Mesothelial cell of epicardium (in vitro differentiated cells): ENCODE measurements around the gene TGOLN2. TPM values are rescaled to one million over a fixed set of nuclear protein-coding genes. Genes with fewer than 3 reads are reported as not detected.
"Not testable (repeated sequence)": the region's sequence is repeated elsewhere in the genome, so short reads cannot be mapped to it uniquely, and the experiment has no call there.

Experiments used
- DNase-seq, 2 experiments: peaks; one replicate each; pipeline ENCODE4 v3.0.0; 2021; ENCODE audit warnings: low spot score in 2 of 2; ENCODE audit not compliant: unreplicated experiment in 2 of 2
- H3K27ac Mint-ChIP-seq: 2 replicates; pipeline ENCODE4 v1.8.0; 2021; ENCODE audit warnings: mixed read lengths
- H3K27me3 Mint-ChIP-seq: 2 replicates; pipeline ENCODE4 v1.8.0; 2021; ENCODE audit warnings: low read depth, mixed read lengths
- H3K36me3 Mint-ChIP-seq: 2 replicates; pipeline ENCODE4 v1.8.0; 2021; ENCODE audit warnings: mixed read lengths
- H3K4me1 Mint-ChIP-seq: 2 replicates; pipeline ENCODE4 v1.8.0; 2021; ENCODE audit warnings: mixed read lengths
- H3K4me3 Mint-ChIP-seq: 2 replicates; pipeline ENCODE4 v1.8.0; 2021; ENCODE audit warnings: mild to moderate bottlenecking, moderate library complexity, mixed read lengths
- H3K9me3 Mint-ChIP-seq: 2 replicates; pipeline ENCODE4 v1.8.0; 2021; ENCODE audit warnings: mixed read lengths
- total RNA-seq: library from RNA; stranded (reverse); gene quantifications from 3 replicates; pipeline ENCODE4 v1.2.1, GENCODE V29; 2021
- TF ChIP-seq, protein P1 (sequence below): fragments of 200-600 bp; sonication (generic); IDR thresholded peaks from one replicate; pipeline ENCODE4 v1.5.0; 2021; ENCODE audit warnings: antibody characterized with exemption; ENCODE audit not compliant: unreplicated experiment

TGOLN2 gene
- total RNA-seq, 1 donor from 2014 or later = 59.2 TPM

GRCh38 chr2:85355073-85355410 lies 27.3 kb upstream of the TGOLN2 start:
- peak overlapping the region; percentile 98 for H3K4me3 Mint-ChIP-seq
- H3K27me3 Mint-ChIP-seq = no peaks in the 10 kb centered on the region
- TF ChIP-seq, protein P1, sequence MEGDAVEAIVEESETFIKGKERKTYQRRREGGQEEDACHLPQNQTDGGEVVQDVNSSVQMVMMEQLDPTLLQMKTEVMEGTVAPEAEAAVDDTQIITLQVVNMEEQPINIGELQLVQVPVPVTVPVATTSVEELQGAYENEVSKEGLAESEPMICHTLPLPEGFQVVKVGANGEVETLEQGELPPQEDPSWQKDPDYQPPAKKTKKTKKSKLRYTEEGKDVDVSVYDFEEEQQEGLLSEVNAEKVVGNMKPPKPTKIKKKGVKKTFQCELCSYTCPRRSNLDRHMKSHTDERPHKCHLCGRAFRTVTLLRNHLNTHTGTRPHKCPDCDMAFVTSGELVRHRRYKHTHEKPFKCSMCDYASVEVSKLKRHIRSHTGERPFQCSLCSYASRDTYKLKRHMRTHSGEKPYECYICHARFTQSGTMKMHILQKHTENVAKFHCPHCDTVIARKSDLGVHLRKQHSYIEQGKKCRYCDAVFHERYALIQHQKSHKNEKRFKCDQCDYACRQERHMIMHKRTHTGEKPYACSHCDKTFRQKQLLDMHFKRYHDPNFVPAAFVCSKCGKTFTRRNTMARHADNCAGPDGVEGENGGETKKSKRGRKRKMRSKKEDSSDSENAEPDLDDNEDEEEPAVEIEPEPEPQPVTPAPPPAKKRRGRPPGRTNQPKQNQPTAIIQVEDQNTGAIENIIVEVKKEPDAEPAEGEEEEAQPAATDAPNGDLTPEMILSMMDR = no peak
- peaks cover 17% of the 10 kb centered on the region for H3K36me3 Mint-ChIP-seq
- DNase-seq = no peak
- H3K9me3 Mint-ChIP-seq = no peaks in the 10 kb centered on the region
- H3K27ac Mint-ChIP-seq = peak overlapping the region; percentile 99
- H3K4me1 Mint-ChIP-seq = peaks cover 24% of the 10 kb centered on the region

DNA sequence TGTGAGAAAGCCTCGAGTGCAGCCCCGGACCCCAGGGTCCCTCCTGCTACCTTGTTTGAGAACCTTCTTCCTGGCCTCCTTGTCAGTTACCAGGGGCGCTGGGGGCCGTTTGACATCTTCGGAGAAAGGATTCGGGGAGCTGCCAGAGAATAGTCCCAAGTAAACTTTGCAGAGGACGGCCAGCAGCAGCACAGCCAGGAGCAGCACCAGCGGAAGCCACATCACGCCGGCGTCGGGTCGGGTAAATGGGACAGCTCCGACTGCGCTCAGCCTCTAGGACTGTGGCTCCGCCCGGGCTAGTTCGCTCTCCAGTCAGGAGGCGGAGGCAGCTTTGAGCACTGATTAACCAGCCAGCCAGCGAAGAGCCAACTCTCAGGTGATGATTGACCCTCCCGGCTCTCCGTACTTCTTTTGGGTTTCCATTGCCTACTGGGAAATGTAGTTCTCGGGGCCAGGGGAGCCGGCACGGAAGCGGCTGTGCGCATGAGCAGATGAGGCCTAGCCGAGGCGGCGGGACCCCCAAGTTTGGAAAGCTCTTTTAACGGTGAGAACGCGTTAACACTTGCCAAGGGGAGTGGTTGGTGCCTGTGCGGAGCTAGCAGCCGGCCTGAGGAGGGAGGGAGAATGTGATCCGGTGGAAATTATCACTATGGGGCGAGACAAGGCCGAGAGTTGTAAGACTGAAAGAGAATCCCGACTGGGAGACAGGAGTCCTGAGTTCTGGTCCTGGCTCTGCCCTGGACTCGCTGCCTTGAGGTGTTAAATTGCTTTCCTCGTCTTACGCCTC lies 26.7 kb upstream of the TGOLN2 start, which contains the start of the genes ELMOD3 and RETSAT:
TSS of gene ELMOD3 (plus strand) at position 484 of the 787 bp plus-strand sequence. CDS start 2,430 bp downstream, outside the sequence.
TSS of gene RETSAT (minus strand) at position 243 of the 787 bp plus-strand sequence. CDS start at position 222, 21 bp downstream.
- peaks cover 24% of the 10 kb centered on the region for H3K4me1 Mint-ChIP-seq
- H3K27ac Mint-ChIP-seq = peak within 1 kb of the TSS; percentile 99
- TF ChIP-seq, protein P1 = no peak
- peaks cover 21% of the 10 kb centered on the region for H3K36me3 Mint-ChIP-seq
- H3K9me3 Mint-ChIP-seq = no peaks in the 10 kb centered on the region
- no peaks in the 10 kb centered on the region for H3K27me3 Mint-ChIP-seq
- DNase-seq = peak; percentile 95 to 97
- H3K4me3 Mint-ChIP-seq = peak within 1 kb of the TSS; percentile 98

DNA sequence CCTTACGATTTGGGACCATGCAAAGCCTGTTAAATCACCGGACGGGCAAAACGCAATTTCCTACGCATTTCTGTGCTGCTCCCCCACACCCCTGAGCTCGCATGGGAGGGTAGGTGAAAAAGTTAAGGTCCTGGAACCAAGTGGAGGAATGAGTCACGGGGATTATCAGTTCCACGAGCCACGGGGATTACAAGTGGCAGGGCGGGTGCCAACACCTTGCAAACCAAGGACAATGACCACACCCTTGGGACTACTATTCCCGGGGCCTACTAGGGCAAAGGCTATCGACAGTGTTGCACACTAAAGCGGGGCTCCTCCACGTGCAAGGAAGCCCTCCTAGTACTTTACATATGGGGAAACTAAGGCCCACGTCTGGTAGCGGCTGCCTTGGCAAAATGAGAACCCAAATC lies 26.1 kb upstream of the TGOLN2 start:
- peak in 1 of 2 experiments; percentile 41 for DNase-seq

DNA sequence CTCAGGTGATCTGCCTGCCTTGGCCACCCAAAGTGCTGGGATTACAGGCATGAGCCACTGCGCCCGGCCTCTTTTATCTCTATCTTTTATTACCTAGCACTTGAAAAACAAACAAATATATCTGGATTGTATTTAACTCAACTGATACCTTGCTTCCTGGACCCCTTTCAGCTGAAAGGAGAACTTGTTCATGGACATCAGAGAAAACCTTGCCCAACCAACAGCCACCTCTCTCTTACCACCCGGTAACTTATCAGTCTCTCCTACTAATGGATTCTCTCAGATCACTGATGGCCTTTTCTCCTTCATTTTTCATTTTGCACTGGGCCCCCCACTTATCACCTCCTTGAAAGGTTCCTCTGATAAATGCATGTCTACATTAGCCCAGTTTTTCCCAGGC lies 19.8 kb upstream of the TGOLN2 start:
- Mint-ChIP-seq H3K27me3 (no peaks in the 10 kb centered on the region), H3K4me1 (peaks cover under 1% of the 10 kb centered on the region), H3K27ac (no peak overlapping the region), H3K4me3 (no peak overlapping the region), H3K36me3 (peaks cover 32% of the 10 kb centered on the region), H3K9me3 (no peaks in the 10 kb centered on the region)
- DNase-seq = no peak
- TF ChIP-seq, protein P1 = no peak

More for the DNA sequence above, 26.1 kb upstream of the TGOLN2 start:
- H3K9me3 Mint-ChIP-seq = no peaks in the 10 kb centered on the region
- peaks cover 24% of the 10 kb centered on the region for H3K4me1 Mint-ChIP-seq
- TF ChIP-seq, protein P1 = no peak
- peaks cover 24% of the 10 kb centered on the region for H3K36me3 Mint-ChIP-seq
- peak overlapping the region; percentile 98 for H3K4me3 Mint-ChIP-seq
- H3K27ac Mint-ChIP-seq = peak overlapping the region; percentile 99
- H3K27me3 Mint-ChIP-seq = no peaks in the 10 kb centered on the region

GRCh38 chr2:85344356-85344954 lies 16.7 kb upstream of the TGOLN2 start:
- Mint-ChIP-seq H3K4me3 (no peak overlapping the region), H3K4me1 (no peaks in the 10 kb centered on the region), H3K27me3 (peaks cover 2% of the 10 kb centered on the region), H3K36me3 (peaks cover 19% of the 10 kb centered on the region), H3K27ac (no peak overlapping the region), H3K9me3 (no peaks in the 10 kb centered on the region)
- no peak for DNase-seq
- TF ChIP-seq, protein P1 = no peak

DNA sequence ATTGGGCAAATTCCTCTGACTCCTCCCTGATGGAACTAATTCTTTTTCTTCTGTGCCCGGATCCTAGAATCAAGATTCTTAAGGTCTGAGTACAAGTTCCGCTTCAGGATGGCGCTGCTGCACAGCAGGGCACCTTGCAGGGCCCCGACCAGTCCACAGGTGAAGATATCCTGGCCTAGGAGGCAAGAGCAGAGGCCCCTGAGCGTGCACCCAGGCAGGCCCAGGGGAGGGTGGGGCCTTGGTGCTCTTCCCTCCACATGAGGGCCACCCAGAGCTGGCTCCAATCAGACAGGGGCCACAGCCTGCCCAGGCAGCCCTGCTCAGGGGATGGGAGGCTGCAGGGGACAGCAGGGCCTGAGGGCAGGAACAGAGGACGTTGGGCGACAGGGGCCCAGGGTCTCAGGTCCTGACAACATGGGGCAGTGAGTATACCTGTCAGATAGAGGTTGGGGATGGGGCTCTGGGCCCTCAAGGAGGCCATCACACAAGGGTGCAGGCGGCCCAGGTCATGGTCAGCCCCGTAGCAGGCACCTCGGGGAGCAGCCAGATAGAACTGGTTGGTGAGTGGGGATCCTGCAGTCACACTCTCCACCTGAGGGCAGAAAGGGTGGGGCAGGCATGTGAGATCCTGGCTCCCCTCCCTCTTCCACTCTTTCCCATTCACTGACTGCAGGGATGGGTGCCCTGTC lies 15.6 kb upstream of the TGOLN2 start:
- peaks cover 15% of the 10 kb centered on the region for H3K36me3 Mint-ChIP-seq
- not testable (repeated sequence) for DNase-seq, H3K4me3 Mint-ChIP-seq, H3K9me3 Mint-ChIP-seq, H3K27me3 Mint-ChIP-seq, H3K27ac Mint-ChIP-seq, H3K4me1 Mint-ChIP-seq
